Stimulated activated CD8-positive, alpha-beta memory T cell treated with anti-CD3 and anti-CD28 coated beads, Interleukin-4, amount 100 ng/mL, for 1 hour (primary cell): ENCODE results near the gene CGB8.
"Not testable (repeated sequence)": the region's sequence is repeated elsewhere in the genome, so short reads cannot be mapped to it uniquely, and the experiment has no call there.

Experiments used
- DNase-seq, 2 donors: peaks; one replicate each; pipeline ENCODE4 v3.0.0-alpha.2; 2020; ENCODE audit warnings: low read depth in 2 of 2, low spot score in 1 of 2

The CGB8 gene

DNA sequence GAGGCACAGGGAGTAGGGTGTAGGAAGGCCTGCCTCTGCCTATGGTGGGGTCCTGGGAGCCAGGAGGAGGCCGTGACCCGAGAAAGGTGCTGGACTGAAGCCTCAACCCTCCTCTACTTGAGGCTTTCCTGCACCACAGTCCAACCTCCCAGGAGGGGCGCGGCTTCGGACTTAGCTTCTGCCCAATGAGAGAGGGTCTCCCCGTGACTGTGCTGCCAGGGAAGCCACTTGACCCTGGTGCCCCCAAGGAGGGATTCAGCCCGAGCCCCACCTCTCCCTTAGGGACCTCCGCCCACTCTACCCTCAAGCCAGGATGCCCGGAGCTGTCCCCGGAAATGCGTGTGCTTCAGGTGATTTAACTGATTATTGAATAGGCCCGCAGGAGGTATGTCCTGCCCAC lies at the start of gene CGB8:
Gene CGB8 (minus strand): TSS at position 101 of the 400 bp plus-strand sequence. CDS start 372 bp downstream, outside the sequence.
- DNase-seq, result not testable (repeated sequence)

DNA sequence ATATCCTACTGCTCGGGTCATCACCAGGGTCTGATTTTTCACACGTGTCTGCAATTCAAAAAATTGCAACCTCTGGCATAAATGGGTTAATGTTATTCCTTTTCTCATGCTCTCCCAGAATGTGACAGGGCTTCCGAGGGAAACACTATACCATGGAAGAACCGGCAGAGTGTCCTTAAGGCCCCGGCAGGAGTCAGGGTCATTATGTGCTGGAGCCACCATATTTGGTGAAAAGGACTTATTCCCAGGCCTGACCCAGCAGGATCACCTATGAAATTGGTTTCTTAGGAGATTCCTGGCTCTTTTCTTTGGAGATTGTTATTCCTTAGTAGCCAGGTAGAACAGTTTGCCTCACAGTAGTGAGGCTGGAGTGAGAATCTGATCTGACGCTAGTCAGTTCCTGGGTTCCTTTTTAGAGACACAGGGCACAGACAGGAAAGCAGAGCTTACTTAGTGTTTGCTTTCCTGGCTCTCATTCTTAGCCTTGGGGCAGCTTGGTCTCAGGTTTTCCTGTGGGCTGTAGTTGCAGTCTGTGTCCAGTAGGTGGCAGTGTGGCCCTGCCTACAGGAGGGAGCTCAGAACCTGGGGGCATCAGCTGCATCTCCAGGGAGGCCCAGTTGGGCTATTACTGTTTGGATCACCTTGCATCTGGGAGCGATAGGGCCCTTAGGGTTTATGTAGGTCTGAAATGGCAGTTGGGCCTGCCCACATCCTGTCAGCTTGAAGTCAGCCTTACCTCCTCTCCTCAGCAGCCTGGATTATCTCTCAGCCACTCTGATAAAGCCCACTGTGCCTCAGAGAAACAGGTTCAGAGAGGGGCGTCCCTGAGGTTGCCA lies 48.8 kb upstream of the CGB8 start:
- peak; percentile 49 to 59 for DNase-seq

DNA sequence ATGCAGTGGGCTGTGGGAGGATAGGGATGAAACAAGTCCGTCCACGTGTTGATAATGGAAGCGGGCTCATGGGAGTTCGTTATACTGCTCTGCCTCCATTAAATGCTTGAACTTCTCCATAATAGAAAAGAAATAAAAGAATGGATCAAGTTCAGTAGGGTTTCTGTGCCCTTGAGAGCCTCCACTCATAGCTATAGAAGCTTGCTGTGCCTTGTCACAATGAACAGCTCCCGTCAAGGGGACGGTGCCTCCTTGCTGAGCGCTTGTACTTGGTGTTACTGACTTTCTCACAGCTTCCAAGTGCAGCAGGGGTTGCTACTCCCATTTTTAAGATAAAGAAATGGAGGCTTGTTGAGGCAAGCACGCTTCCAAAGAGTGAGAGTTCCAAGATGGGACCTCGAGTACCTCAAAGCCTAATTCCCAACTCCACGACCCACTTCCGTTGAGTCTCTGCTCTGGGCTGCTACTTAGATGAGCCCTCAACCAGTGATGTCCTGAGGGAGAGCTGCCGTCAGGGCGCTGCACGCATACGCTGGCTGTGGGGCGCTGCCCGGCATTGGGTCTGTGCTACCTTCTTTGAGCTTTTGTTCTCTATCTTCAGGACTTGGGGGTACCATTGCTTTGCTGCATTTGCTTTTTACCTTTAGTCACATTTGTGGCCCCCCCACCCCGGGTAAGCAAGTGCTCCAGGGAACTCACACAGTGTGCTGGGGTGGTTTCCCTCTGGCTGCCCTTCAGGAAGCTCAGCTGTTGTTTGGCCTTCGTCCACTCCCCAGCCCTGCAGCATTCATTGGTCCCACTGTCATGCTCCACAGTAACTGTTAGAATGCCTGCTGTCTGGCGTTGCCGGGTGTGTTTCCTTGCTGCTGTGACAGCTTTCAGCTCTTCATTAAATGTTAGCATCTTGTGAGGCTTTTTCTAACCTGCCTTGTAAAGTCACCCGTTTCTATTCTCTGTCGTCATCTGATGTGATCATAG lies 45.9 kb upstream of the CGB8 start:
- no peak for DNase-seq

DNA sequence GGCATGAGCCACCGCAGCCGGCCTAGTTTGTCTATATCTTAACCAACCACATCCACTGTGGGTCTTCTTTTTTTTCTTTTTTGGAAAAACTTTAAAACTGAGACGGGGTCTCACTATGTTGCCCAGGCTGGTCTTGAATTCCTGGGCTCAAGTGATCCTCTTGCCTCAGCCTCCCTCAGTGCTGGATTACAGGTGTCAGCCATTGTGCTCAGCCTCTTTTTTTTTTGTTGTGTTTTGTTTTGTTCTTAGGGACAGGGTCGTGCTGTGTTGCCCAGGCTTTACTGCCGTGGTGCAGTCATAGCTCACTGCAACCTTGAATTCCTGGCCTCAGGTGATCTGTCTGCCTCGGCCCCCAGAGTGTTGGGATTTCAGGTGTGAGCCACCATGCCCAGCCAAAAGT lies 43.8 kb upstream of the CGB8 start:
- DNase-seq, result no peak

DNA sequence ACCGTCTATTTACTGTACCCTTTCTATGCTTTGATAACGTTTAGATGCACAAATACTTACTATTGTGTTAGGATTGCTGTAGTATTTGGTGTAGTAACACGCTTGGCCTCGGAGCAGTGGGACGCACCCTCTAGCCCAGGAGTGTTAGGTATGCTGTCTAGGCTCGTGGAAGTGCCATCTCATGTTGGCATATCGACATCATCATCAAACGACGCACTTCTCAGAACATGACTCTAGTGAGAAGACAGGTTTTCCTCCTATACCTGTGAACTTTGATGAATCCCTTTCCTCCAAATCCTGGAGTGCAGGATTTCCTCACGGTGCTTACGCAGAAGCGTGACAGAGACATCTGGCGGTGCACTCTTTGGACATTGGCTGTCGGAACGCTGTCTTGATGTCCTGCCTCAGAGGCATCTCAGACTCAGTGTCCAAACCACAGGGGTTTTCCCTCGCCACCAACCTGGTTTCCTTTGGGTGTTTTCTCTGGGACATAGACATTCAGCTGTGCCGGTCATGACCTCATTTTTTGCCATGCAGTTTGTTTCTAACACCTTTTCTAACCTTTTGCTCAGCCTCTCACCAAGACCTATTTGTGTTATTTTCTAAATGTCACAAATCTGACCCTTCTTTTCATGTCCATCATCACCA lies 42.6 kb upstream of the CGB8 start:
- DNase-seq, result no peak

DNA sequence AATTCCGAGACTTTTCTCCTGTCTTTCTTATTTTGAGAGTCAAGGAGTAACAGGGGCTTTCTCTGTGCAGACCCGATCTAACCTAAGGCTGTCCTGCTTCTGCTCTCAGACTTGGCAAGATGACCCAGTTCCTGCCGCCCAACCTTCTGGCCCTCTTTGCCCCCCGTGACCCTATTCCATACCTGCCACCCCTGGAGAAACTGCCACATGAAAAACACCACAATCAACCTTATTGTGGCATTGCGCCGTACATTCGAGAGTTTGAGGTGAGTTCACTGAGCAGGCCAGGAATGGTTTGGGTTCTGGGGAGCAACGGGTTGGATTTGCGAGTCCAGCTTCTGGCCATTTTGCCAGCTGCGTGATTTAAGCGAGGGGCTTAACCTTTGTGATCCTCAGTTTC lies 37.4 kb upstream of the CGB8 start:
- DNase-seq, result no peak

DNA sequence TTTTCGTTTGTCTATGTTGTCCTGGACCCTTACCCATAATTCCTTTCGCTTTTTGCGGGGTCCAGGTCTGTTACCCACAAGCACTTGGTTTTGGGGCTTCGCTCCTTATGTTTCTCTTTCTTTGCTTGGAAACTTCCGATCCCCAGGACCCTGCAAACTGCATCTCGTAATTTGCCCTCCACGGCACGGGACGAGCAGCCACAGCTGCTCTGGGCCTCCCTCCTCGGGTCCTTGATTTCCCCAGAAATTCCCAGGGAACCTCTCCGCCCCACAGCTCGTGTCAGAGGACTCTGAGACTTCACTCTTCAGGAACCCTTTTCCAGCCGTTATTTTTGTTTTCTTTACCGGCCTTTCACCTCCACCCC lies 36.9 kb upstream of the CGB8 start:
- DNase-seq, result no peak

DNA sequence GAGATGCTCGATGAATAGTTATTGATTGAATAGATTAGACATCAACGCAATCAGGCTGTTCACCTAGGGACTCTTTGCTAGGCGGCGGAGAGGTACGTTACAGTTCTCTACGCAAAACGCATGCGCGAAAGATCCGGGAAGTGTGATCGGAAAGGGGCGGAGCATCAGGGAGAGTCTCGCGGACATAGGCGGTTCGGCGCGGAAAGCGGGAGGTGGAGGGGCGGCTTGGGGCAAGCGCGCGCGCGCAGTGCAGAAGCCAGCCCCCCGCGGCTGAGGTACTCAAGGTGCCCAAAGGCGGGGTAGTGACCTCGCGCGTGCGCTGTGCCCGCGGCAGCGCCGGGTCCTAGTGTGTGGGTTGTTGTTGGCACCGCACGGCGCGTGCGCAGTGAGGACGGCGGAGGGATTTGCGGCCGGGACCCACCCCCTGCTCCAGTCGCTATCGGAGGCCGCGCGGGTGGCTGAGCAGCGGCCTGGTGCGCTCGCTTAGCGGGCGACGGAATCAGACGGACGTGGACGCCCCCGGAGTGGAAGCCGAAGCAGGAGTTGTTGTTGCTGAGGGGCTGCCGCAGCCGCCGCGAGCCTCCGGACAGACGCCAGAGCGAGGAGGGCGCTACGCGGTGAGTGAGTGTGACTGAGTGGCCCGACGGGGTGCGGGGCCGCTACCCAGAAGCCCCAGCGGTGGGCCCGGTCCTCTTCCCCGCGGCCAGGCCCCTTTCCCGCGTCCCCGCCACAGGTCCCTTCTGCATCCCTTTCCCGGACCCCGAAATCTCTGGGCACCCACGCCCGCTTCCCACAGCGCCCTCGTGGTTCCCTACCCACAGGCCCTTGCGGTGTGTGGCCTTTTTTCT lies 36.3 kb upstream of the CGB8 start, which contains the start of gene SNRNP70:
Gene SNRNP70 (plus strand): TSS at position 432 of the 848 bp plus-strand sequence. CDS start 964 bp downstream, outside the sequence.
- peak; percentile 93 to 98 for DNase-seq

DNA sequence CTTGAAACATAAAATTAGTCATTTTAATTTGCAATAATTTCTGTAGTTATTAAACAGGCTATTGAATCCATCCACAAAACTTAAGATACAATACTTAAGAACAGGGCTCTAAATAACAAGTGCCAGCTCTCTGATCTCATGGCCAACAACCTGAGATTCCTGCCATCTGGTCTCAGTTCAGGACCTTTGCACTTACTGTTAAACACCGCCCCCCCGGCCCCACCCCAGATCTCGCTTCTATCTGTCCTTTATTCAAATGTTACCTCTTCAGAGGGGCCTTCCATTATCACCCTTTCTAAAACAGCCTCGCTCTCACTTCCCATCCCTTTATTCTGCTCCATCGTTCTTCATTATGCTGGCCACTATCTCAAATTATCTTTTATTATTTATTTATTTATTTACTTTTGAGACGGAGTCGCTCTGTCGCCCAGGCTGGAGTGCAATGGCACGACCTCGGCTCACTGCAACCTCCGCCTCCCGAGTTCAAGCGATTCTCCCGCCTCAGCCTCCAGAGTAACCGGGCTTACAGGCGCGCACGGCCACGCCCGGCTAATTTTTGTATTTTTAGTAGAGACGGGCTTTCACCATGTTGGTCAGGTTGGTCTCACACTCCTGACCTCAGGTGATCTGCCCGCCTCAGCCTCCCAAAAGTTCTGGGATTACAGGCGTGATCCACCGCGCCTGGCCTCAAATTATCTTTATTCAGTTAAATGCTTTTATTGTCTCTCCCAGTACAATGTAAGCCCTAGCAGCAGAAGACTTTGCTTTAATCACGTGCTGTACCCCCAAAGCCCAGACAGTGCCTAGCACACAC lies 35.5 kb upstream of the CGB8 start:
- no peak for DNase-seq

DNA sequence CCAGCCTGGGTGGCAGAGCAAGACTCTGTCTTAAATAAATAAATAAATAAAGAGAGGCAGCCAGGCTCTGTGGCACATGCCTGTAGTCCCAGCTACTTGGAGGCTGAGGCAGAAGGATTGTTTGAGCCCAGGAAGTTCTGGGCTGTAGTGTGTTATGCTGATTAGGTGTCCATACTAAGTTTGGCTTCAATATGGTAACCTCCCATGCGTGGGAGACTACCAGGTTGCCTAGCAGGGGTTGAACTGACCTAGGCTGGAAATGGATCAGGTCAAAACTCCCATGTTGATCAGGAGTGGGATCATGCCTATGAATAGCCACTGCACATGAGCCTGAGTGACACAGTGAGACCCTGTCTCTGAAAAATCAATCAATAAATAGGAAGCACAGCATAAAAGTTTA lies 32.4 kb upstream of the CGB8 start:
- no peak for DNase-seq

DNA sequence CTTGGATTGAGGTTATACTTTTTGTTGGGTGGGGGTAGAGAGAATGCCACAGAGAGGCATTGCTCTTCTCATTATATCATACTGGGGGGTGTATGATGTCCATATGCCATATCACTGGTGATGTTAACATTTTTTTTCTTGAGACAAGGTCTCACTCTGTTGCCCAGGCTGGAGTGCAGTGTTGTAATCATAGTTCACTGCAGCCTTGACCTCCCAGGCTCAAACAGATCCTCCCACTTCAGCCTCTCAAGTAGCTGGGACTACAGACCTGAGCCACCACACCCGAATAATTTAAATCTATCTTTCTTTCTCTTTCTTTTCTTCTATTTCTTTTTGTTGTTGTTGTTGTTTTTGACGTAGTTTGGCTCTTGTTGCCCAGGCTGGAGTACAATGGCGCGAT lies 31.5 kb upstream of the CGB8 start:
- DNase-seq, result no peak

DNA sequence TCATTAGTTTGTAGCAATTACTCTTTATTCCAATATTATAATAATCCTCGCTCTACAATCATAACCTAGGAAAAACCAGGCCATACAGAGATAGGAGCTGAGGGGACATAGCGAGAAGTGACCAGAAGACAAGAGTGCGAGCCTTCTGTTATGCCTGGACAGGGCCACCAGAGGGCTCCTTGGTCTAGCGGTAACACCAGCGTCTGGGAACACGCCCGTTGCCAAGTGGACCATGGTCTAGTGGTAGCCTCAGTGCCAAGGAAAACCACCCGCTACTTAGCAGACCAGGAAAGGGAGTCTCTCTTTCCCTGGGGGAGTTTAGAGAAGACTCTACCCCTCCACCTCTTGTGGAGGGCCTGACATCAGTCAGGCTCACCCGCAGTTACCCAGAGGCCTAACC lies 26.0 kb upstream of the CGB8 start:
- DNase-seq, result not testable (repeated sequence)

DNA sequence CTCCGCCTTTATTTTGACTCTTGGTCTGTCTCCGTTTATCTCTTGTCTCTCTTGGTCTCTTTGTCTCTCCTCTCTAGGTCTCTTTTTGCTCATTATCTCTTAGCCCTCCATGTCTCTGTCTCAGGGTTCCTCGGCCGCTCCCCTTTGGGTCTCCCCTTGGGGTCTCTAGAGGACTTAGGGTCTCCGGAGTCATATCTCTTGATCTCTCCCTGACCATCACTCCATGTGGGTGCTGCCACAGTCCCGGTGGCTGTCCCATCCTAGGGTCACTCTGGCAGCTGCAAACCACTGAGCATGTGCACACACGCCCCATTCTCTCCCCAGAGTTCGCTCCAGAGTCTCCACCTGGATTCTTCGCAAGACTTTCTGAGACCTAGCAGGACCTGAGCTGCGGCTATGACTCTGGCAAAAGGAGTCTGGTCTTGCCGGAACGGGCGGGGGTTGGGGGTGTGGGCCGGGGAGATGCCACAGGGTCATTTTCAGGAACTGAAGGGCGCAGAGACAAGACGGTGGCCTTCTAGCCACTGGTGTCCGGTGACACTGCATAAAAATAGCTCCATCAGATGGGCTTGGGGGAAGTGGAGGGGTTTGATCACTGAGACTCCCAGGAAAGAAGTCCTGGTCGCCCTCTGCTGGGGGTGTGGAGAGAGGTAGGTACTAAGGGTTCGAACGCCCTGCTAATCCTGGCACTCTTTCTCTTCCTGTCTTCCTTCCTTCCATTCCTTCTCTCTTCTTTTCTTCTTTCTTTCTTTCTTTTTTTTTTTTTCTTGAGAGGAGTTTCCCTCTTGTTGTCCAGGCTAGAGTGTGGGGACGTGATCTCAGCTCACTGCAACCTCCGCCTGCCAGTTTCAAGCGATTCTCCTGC lies 24.8 kb upstream of the CGB8 start:
- DNase-seq, result no peak

DNA sequence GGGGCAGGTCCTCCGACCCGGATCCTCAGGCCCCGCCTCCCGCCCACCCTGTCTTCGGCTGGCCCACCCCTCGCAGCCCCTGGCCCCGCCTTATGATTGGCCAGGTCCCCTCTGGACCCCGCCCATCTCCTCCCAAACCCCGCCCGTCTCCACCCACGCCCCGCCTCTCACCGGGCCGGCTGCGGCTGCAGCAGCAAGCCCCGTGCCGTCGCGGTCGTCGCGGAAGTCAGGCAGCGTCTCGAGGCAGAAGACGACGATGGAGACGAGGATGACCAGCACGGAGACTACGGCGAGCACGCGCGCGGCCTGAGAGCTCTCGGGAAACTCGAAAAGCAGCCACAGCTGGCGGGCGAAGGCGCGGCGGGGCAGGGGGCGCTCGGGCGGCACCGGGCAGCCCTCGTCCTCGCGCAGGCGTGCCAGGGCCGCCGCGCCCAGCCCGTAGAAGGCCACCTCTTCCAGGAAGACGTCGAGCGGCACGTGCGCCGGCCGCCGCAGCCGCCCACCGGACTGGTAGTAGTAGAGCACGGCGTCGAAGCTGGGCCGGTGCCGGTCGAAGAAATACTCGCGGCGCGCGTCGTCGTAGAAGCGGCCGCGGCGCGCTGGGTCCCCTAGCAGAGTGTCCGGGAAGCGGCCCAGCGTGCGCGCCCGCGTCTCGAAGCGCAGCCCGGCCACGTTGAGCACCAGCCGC lies 23.1 kb upstream of the CGB8 start:
- no peak for DNase-seq

DNA sequence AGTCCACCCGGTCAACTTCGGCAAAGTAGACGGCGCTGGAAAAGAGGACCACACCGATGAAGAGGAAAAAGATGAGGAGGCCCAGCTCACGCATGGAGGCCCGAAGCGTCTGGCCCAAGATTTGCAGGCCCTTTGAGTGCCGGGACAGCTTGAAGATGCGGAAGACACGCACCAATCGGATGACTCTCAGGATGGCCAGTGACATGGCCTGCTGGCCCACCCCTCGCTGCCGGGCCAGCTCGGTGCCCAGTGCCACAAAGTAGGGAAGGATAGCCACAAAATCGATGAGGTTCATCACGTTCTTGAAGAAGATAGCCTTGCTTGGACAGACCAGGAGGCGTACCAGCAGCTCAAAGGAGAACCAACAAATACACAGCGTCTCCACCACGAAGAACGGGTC lies 21.5 kb upstream of the CGB8 start:
- no peak for DNase-seq

DNA sequence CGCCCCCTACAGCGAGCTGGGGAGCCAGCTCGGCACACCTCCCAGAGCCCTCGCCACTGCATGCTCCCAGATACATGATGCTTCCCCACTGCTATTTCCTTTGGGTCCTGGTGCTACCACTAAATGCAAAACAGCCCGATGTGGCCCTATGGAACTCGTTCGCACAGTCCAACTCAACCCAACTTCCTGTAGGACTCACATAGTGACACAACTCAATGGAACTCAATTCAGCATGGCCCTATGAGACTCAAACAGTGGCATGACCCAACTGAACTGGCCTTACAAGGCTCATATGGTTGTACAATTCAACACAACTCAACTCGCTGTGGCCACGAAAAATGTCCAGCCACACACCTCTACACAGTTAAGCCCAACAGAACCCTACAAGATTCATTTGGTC lies 20.1 kb upstream of the CGB8 start:
- DNase-seq, result no peak

DNA sequence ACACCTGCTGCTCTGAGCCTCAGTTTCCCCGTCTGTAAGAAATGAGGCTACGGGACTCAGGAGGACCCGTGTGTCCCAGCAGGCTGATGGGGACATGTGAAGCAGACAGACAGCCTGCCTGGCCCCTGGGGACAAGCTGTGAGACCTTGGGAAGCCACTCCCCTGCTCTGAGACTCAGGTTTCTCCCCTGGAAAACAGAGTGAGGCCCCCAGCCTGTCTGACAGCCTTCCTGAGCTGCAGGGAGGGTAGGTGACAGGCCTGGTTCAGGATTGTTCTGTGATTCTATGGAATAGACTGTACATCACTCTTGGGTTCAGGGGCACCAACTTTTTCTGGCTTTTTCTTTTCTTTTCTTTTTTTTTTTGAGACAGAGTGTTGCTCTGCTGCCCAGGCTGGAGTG lies 18.6 kb upstream of the CGB8 start:
- DNase-seq, result no peak

DNA sequence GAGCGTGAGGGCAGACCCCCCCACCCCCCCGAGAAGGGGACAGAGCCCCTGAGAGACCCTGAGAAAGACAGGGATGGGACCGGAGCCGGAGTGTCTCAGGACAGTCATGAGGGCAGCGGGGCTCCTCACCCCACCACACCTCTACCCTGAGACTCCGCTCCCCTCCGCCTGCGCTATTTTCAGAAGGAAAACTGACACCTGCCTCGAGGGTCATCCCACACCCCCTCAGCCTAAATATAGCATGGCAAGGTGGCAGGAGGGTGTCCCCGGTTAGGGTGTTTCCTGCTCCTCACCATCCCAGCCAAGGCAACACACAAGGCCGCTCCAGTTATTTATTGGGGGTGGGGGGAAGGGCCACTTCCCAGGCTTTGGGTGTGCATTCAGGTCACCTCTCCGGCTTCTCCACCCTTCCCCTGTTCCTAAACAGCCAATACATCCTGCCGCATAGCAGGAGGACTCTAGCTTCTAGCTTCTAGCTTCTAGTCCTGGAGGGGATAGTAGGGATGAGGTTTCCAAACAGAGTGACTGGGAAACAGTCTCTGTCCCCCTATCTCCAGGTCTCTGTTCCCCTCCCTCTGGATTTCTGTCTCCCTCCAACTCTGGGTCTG lies 17.1 kb upstream of the CGB8 start:
- no peak for DNase-seq
